HCT116 (cell line): Measurements from ENCODE around the gene EBPL. TPM values are rescaled to one million over a fixed set of nuclear protein-coding genes. Genes with fewer than 3 reads are reported as not detected.

ENCODE experiments used
- ATAC-seq: fragments of 200-7000 bp; cut with Tn5 transposase; 2 replicates; pipeline ENCODE4 v1.9.1; 2020; ENCODE audit warnings: mild to moderate bottlenecking, moderate library complexity
- BruUV-seq: library from RNA; stranded (reverse); fragments of 400-500 nt; replicated peaks from 2 replicates; lab custom pipeline; 2021; lab: Mats Ljungman, UMichigan
- CTCF ChIA-PET: fragments of 300-600 bp; sonication (Branson Sonifier 250); formaldehyde crosslinking; loops from one replicate; lab custom pipeline; 2021; ENCODE audit warnings: antibody characterized with exemption; lab: Charles Lee
- POLR2A ChIA-PET: fragments of 300-600, 350-600 bp; sonication (Branson Sonifier 250); formaldehyde crosslinking; loops from one replicate; lab custom pipeline; 2021; ENCODE audit warnings: antibody characterized with exemption; lab: Charles Lee
- RAD21 ChIA-PET, 2 experiments: fragments of 300-600 bp; sonication (Branson Sonifier 250); formaldehyde crosslinking; loops; one replicate each; lab custom pipeline; 2023; ENCODE audit warnings: low total read pairs in 2 of 2; ENCODE audit not compliant: uncharacterized antibody in 2 of 2, unreplicated experiment in 2 of 2, low non-redundant PET in 1 of 2; lab: Charles Lee
- DNase-seq: peaks from one replicate; pipeline ENCODE4 v3.0.0-alpha.2; 2010; ENCODE audit warnings: low read depth, low spot score
- H2AFZ ChIP-seq: fragments of 200-600 bp; shearing (Covaris generic), sonication (generic); 2 replicates; pipeline ENCODE4 v1.6.1; 2017; ENCODE audit warnings: low read depth, mixed run types, mixed read lengths, antibody characterized with exemption, low read length; ENCODE audit not compliant: poor library complexity, severe bottlenecking
- H3K27ac ChIP-seq: 2 replicates; pipeline ENCODE4 v1.5.1; 2012; ENCODE audit warnings: low read depth, low read length
- H3K27me3 ChIP-seq: fragments of 200-600 bp; sonication (generic); 2 replicates; pipeline ENCODE4 v1.6.1; 2016; ENCODE audit warnings: mixed run types, low read length, mixed read lengths; ENCODE audit not compliant: insufficient read depth
- H3K36me3 ChIP-seq, 2 experiments: fragments of 200-500 bp in 1 of 2; fragments of 200-600 bp in 1 of 2; sonication (Bioruptor generic) in 1 of 2; sonication (generic) in 1 of 2; 2 replicates each; pipeline versions ENCODE4 v1.5.1 to v1.6.1; 2014 to 2016; ENCODE audit warnings: low read length in 2 of 2, inconsistent platforms in 1 of 2, mixed read lengths in 1 of 2, mixed run types in 1 of 2; ENCODE audit not compliant: insufficient read depth in 2 of 2, control insufficient read depth in 1 of 2
- H3K4me1 ChIP-seq, 2 experiments: fragments of 200-600 bp in 1 of 2; sonication (generic) in 1 of 2; 2 replicates each; pipeline versions ENCODE4 v1.5.1 to v1.6.1; 2012 to 2017; ENCODE audit warnings: low read length in 2 of 2, inconsistent platforms in 1 of 2, mild to moderate bottlenecking in 1 of 2, mixed read lengths in 1 of 2, mixed run types in 1 of 2, moderate library complexity in 1 of 2; ENCODE audit not compliant: insufficient read depth in 2 of 2, control insufficient read depth in 1 of 2
- H3K4me2 ChIP-seq: fragments of 200-600 bp; sonication (generic); 2 replicates; pipeline ENCODE4 v1.6.1; 2017; ENCODE audit warnings: mixed run types, low read length, mixed read lengths
- H3K4me3 ChIP-seq, 2 experiments: fragments of 200-600 bp in 1 of 2; sonication (generic) in 1 of 2; replicated peaks in 1 of 2; 2 replicates each; pipeline ENCODE4 v1.5.1; 2011 to 2016; ENCODE audit warnings: low read length in 2 of 2, control low read depth in 1 of 2, low read depth in 1 of 2, mild to moderate bottlenecking in 1 of 2, mixed read lengths in 1 of 2, mixed run types in 1 of 2
- H3K79me2 ChIP-seq: fragments of 200-600 bp; sonication (generic); 2 replicates; pipeline ENCODE4 v1.6.1; 2017; ENCODE audit warnings: mild to moderate bottlenecking, mixed run types, low read length, moderate library complexity, mixed read lengths; ENCODE audit not compliant: insufficient read depth
- H3K9ac ChIP-seq: fragments of 200-600 bp; sonication (generic); 2 replicates; pipeline ENCODE4 v1.6.1; 2016; ENCODE audit warnings: low read length, mixed read lengths
- H3K9me2 ChIP-seq: fragments of 200-600 bp; sonication (generic), shearing (Covaris generic); 2 replicates; pipeline ENCODE4 v1.6.1; 2017; ENCODE audit warnings: mixed run types, mild to moderate bottlenecking, moderate library complexity; ENCODE audit not compliant: insufficient read depth
- H3K9me3 ChIP-seq, 2 experiments: fragments of 200-500 bp in 1 of 2; fragments of 200-600 bp in 1 of 2; sonication (Bioruptor generic) in 1 of 2; sonication (generic) in 1 of 2; 2 replicates each; pipeline ENCODE4 v1.6.1; 2014 to 2017; ENCODE audit warnings: low read length in 2 of 2, mixed read lengths in 2 of 2, inconsistent platforms in 1 of 2, low read depth in 1 of 2, mild to moderate bottlenecking in 1 of 2, mixed run types in 1 of 2, moderate library complexity in 1 of 2; ENCODE audit not compliant: control insufficient read depth in 1 of 2, insufficient read depth in 1 of 2
- H4K20me1 ChIP-seq: fragments of 200-600 bp; sonication (generic), shearing (Covaris generic); 2 replicates; pipeline ENCODE4 v1.6.1; 2017; ENCODE audit warnings: mixed run types, mild to moderate bottlenecking, moderate library complexity; ENCODE audit not compliant: insufficient read depth
- ATF3 ChIP-seq: IDR thresholded peaks from 2 replicates; pipeline ENCODE4 v1.6.1; 2012
- CBX3 ChIP-seq: IDR thresholded peaks from 2 replicates; pipeline ENCODE4 v1.6.1; 2012; ENCODE audit warnings: low read depth
- CEBPB ChIP-seq: IDR thresholded peaks from 2 replicates; pipeline ENCODE4 v1.6.1; 2012; ENCODE audit warnings: low read depth
- CTCF ChIP-seq, 3 experiments: fragments of 200-600 bp in 1 of 3; sonication (generic) in 1 of 3; IDR thresholded peaks in 2 of 3; conservative IDR thresholded peaks in 1 of 3; 2 replicates each; pipeline ENCODE4 v1.5.1; 2012 to 2017; ENCODE audit warnings: low read depth in 2 of 3, low read length in 2 of 3, antibody characterized with exemption in 1 of 3, borderline replicate concordance in 1 of 3, control low read depth in 1 of 3, mild to moderate bottlenecking in 1 of 3, mixed read lengths in 1 of 3, mixed run types in 1 of 3, moderate library complexity in 1 of 3; ENCODE audit not compliant: insufficient read depth in 1 of 3
- EGR1 ChIP-seq: IDR thresholded peaks from 2 replicates; pipeline ENCODE4 v1.6.1; 2012; ENCODE audit warnings: low read depth
- ELF1 ChIP-seq: IDR thresholded peaks from 2 replicates; pipeline ENCODE4 v1.6.1; 2012; ENCODE audit warnings: low read depth, borderline replicate concordance
- EZH2 ChIP-seq: fragments of 200-600 bp; sonication (generic); IDR thresholded peaks from 2 replicates; pipeline ENCODE4 v1.6.1; 2017; ENCODE audit warnings: antibody characterized with exemption, mixed run types
- EZH2phosphoT487 ChIP-seq: fragments of 200-600 bp; IDR thresholded peaks from 2 replicates; pipeline ENCODE4 v1.6.1; 2018; ENCODE audit warnings: antibody characterized with exemption, borderline replicate concordance
- JUND ChIP-seq: IDR thresholded peaks from 2 replicates; pipeline ENCODE4 v1.6.1; 2012
- MAX ChIP-seq: IDR thresholded peaks from 2 replicates; pipeline ENCODE4 v1.6.1; 2012
- POLR2A ChIP-seq: IDR thresholded peaks from 2 replicates; pipeline ENCODE4 v1.7.0; 2011; ENCODE audit warnings: borderline replicate concordance; ENCODE audit not compliant: insufficient read depth, insufficient read length; ENCODE audit errors: extremely low read depth
- POLR2AphosphoS5 ChIP-seq: IDR thresholded peaks from 2 replicates; pipeline ENCODE4 v1.6.1; 2011; ENCODE audit warnings: mild to moderate bottlenecking, low read depth, low read length, moderate library complexity
- SIN3A ChIP-seq: IDR thresholded peaks from 2 replicates; pipeline ENCODE4 v1.6.1; 2012; ENCODE audit warnings: low read depth
- SRF ChIP-seq: IDR thresholded peaks from 2 replicates; pipeline ENCODE4 v1.6.1; 2012; ENCODE audit warnings: low read depth
- TCF7L2 ChIP-seq: IDR thresholded peaks from 2 replicates; pipeline ENCODE4 v1.7.0; 2011; ENCODE audit warnings: borderline replicate concordance, inconsistent platforms; ENCODE audit not compliant: insufficient read depth, insufficient read length; ENCODE audit errors: extremely low read depth
- YY1 ChIP-seq: IDR thresholded peaks from 2 replicates; pipeline ENCODE4 v1.6.1; 2011; ENCODE audit warnings: low read length, low read depth, moderate library complexity, mild to moderate bottlenecking; ENCODE audit not compliant: insufficient replicate concordance; ENCODE audit errors: extremely low read depth
- ZBTB33 ChIP-seq: IDR thresholded peaks from 2 replicates; pipeline ENCODE4 v1.6.1; 2011; ENCODE audit warnings: mild to moderate bottlenecking, low read length, moderate library complexity; ENCODE audit not compliant: insufficient replicate concordance; ENCODE audit errors: extremely low read depth
- ZFX ChIP-seq: fragments of 450-650 bp; IDR thresholded peaks from 2 replicates; pipeline ENCODE4 v1.6.1; 2017
- ZNF274 ChIP-seq: fragments of 200-500 bp; sonication (Bioruptor generic); IDR thresholded peaks from 2 replicates; pipeline ENCODE4 v1.6.1; 2014; ENCODE audit warnings: mild to moderate bottlenecking, low read depth, low read length, inconsistent platforms
- intact Hi-C: fragments of 100-400 bp; cut with micrococcal nuclease; formaldehyde crosslinking; loops from 2 replicates; pipeline ENCODE4 v1.10.0; 2022
- total RNA-seq: library from RNA; stranded (reverse); gene quantifications from one replicate; pipeline ENCODE4 v1.2.1, GENCODE V29; 2021; ENCODE audit not compliant: unreplicated experiment

Gene EBPL
- total RNA-seq, 1 experiment from 2014 or later, result 73.2 TPM

- CTCF ChIA-PET, result no interaction called here
- intact Hi-C loops, result no loop called here
- H3K4me2 ChIP-seq, result no peak overlapping the region
- H3K4me3 ChIP-seq, result no peak overlapping the region
- H3K9me2 ChIP-seq, result no peaks in the 10 kb centered on the region
- BruUV-seq, result no TSS peak
- H3K4me1 ChIP-seq, result peaks cover 0 to 3% of the 10 kb centered on the region in 2 experiments; a peak in 1 of 4 replicates
- no peak for TF ChIP-seq JUND
- no peak for TF ChIP-seq ZBTB33
- TF ChIP-seq CTCF (IDR thresholded peaks at IDR 0.05 in 2 of 3, conservative IDR thresholded peaks at IDR 0.05 in 1 of 3; ENCODE audit: borderline replicate concordance in 1 of 3, insufficient read depth in 1 of 3, low read depth in 2 of 3, low read length in 2 of 3), result no peak
- no peak for TF ChIP-seq CEBPB
- no peak for TF ChIP-seq CBX3
- no peak for TF ChIP-seq TCF7L2
- no peak for TF ChIP-seq EZH2
- TF ChIP-seq MAX, result no peak
- TF ChIP-seq YY1, result no peak
- no peak for TF ChIP-seq EZH2phosphoT487
- TF ChIP-seq ATF3, result no peak
- no peak for TF ChIP-seq POLR2AphosphoS5
- TF ChIP-seq ZNF274, result no peak
- TF ChIP-seq SIN3A, result no peak
- TF ChIP-seq EGR1, result no peak
- TF ChIP-seq POLR2A, result no peak
- no peak for TF ChIP-seq ELF1
- no peak for TF ChIP-seq ZFX
- TF ChIP-seq SRF, result no peak
- TF ChIP-seq, all 23 proteins: peak for 0
- Histone ChIP-seq H4K20me1 (no peaks in the 10 kb centered on the region), H3K79me2 (no peaks in the 10 kb centered on the region), H3K27ac (no peak overlapping the region), H3K9ac (no peak overlapping the region), H2AFZ (no peak overlapping the region), H3K9me3 (no peaks in the 10 kb centered on the region), H3K36me3 (no peaks in the 10 kb centered on the region), H3K27me3 (no peaks in the 10 kb centered on the region)
- DNase-seq (no peak), ATAC-seq (no peak)
- RAD21 ChIA-PET, result no interaction called here
- POLR2A ChIA-PET, result no interaction called here
Measured at GRCh38 chr13:49638030-49638743, 53.1 kb downstream of the EBPL start.
